CD4-positive, alpha-beta T cell treated with Interleukin-4 for 1 hour (primary cell): Measurements from ENCODE around the gene PAPPA.

ENCODE experiments used
- DNase-seq, 2 donors: peaks; one replicate each; pipeline ENCODE4 v3.0.0-alpha.2; 2020 to 2022

The PAPPA gene

DNA sequence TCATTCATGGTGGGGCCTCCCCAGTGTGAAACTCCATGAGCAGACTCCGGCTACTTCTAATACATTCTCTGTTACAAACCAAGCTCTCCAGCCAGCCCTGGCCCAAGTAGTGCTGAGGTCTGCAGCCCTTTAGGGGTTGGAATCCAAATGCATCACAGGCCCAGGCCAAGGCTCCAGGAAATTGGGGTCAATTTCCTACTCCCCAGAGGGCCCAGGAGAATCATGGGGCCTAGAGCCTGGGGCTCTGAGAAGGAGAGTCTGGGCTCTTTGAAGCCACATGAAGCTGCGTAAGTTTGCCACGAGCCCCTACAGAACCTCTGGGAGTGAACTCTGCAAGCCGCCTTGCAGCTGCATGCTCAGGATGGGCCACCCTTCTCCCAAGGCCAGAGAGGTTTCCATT, 206.4 kb downstream of the PAPPA start:
- DNase-seq = no peak

DNA sequence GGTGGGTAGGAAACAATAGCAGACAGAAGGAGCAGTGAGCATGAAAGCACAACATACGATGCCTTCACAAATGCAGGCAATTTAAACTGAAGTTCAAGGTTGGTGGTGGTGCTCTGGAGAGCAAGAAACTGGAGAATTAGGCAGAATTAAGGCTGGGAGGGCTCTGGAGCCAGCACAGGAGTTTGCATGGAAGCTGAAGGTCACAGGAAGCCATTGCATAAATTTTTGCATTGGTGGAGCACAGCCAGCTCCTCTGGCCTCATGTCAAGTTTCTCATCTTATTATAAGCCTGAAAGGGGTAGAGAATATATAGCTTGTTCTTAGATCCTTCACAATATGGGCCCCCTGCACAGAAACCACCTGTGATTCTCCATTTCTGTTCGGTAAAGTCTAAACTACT, 207.4 kb downstream of the PAPPA start:
- no peak for DNase-seq

DNA sequence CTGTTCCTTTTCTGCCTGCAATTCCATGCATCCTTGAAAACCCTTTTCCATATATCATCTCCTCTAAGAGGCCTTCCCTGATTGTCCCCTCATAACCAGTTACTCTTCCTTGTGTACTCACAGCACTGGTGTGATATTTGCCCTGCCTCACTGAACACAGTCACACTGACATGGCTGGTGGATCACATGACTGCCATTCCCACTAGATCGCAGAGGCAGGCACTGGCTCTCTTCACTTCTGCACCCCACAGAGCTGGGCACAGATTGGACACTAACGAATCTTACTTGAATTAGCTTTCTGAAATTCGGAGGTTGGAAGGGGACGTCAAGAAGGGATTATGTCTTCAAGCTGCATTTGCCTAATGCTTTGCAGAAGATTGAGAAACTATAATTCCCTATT, 208.0 kb downstream of the PAPPA start:
- no peak for DNase-seq

DNA sequence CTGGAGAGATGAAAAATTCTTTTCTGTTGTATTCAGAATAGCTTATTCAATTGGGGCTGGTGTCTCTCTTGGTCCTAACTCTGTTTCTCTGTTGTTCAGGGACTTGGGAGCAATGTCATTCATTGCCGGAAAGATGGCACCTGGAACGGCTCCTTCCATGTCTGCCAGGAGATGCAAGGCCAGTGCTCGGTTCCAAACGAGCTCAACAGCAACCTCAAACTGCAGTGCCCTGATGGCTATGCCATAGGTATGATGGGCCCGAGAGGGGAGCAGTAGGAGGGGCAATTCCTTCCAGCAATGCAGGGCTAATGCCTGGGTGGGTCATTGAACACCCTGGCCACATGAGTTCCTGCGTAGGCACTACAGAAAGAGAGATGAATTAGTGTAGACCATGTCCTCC, 208.9 kb downstream of the PAPPA start:
- DNase-seq = no peak

DNA sequence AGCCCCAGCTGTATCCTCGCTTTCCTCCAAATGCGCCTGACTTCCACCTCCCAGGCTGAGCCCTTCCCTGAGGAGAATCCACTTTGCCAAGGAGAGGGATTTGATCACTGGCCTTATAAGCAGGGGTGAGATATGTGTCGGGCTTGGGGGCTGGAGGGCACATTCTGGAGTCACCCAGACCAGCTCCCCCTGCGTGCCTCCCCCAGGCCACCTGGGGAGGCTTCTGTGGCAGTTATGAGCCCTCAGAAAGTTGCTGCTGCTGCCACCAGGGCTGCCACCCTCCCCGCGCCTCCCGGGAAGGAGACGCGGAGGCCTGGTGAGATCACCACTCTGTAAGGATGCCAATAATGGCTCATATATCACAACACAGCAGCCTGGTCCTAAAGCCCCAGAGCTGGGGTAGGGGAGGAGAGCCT, 211.5 kb downstream of the PAPPA start:
- no peak for DNase-seq

DNA sequence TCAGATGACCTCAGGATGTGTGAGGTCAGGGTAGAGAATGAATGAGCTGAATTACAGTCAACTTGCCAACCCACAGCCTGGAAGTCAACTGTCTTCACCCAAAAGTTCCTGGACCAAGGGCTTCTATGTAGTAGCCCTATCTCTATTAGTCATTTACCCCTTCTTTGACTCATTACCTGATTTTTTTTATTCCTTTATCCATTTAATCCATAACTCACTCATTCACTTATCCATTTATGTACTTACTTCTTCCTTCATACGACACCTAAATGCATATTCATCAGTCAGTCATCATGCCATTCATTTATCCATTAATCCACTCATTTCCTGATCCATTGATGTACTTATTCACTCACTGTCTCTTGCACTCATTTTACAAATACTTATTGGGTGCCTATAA, 212.7 kb downstream of the PAPPA start:
- DNase-seq = no peak

DNA sequence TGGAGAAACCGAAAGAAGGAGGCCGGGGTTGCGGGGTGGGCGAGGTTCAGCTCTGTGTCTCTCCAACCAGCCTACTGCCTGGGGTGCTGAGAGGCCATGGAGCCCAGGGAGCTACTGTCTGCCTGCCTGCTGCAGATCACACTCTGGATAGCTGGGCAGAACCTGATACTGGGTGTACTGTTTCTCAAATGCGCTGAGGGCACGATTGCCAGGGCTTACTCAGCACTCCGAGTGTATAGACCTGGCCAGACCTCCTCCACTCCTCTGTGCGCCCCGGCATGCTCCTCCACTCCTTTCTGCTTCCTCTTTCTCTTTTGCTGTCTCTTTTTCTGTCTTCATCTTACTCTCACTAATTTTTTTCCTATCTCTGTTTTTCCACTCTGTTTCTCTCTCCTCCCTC, 215.1 kb downstream of the PAPPA start:
- DNase-seq = no peak

DNA sequence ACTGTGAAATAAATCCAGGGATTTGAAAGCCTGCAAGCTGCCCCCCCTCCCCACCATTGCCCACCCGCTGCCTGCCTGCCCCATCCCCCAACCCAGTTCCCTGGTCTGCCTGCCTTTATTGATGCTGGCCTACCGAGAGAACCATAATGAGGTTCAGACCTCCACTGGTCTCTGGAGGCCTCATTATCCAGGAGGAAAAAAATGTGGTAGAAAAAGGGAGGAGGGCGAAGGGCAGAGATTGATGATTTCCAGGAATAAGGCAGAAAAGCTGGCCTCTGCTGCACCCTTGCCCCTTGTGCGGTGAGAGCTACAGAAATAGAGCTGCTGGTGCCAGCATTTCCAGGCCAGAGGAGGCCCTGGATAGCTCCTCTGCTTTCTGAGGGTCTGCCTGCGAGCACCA, 216.1 kb downstream of the PAPPA start:
- DNase-seq = no peak

DNA sequence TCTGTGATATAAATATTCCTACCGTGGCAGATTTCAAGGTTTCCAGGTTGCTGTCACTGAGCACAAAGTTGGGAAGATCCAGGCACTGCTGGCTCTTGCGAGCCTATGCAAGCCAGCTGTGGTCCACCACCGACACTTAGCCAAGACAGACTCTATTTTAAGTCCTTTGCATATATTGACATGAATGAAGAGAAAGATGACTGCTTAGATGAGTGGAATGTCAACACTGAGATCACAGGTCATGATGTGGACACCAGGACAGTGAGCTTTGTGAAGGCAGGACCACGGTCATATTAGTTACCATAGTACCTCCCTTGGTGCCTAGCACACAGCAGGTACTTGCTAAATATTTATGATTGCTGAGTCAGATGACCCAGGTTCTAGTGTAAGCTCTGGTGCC, 217.0 kb downstream of the PAPPA start:
- DNase-seq = no peak

DNA sequence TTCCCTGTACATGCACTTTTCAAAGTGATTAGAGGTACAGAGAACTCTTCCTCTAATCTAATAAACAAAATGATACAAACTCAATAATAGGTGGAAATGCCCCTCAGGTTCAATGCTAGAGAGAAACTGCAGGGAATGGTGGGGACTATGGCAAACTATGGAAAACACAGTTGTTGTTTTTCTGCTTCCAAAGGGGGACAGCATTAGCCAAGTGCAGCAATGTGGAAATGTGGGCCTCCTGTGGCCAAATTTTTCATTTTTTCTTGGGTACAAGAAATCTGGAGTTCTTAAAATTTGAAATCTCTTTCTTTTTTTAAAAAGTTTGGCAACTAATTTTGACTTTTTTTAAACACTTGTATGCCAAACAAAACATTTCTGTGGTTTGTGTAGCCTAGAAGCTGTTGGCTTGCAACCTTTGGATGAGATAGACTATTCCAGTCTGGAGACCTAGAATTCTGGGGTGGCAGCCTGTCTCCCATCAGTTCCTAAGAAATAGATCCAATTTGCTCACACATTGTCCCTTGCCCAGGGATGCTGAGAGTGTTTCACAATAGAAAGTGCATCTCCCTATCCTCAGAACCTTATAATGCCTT, 218.6 kb downstream of the PAPPA start:
- no peak for DNase-seq

DNA sequence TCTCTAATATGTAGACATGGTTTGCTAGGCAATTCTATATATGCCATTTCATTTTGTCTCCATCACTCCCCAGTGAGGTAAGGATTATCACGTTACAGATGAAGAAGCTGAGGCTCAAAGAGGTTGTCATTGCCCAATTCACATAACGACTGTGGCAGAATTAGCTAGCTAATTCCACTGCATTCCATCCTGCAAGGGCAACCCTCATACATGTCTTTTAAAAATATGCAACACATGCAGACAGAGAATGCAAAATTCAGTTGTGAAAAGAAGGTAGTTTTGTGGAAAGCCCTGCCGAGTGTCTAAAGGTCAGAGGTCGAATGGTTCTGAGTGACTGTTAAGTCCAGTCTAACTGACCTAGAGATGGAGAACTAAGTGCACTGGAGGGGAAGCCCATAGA, 219.2 kb downstream of the PAPPA start:
- DNase-seq = no peak

DNA sequence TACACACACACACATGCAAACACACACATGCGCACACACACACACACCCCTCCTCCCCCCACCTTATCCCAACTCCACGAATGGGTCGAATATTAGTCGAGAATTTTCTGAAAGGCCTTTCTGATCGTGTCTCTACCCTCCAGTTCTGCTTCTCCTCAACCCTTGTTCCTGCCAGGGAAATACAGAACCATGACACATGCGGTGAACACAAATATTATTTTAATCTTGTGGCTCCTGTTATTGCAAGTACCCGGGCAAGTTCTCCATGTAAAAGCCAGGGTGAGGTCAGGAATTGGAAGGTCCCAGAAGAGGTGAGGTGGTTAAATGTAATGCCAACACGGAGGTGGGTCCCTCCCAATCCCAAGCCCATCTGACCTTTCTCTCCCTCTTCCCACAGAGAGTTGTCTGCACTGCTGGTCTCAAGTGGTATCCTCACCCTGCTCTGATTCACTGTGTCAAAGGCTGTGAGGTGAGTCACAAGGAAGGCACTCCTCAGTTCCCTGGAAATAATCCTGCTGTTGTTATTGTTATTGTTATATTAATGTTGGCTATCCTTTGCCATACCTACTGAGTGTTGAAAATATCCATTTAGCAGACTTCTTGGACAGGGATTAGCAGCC, 223.7 kb downstream of the PAPPA start:
- DNase-seq = no peak

DNA sequence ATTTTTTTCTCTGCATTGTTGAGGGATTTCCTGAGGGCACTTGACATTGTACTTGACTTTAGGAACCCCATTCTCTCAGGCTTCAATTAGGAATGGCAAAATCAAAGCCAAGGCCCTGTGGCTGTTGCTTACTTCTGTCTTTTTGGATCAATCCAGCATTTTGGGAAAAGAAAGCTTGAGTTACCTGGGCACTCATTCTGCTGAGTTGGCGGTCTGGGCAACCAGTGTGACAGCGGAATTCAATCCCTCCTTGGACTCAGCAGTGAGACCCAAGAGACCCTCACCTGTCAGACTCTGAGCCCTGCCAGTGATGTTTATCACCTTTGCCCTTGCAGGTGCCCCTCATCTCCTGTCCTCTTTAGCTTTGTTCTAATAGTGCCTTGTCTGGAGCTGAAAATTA, 225.3 kb downstream of the PAPPA start:
- no peak for DNase-seq

DNA sequence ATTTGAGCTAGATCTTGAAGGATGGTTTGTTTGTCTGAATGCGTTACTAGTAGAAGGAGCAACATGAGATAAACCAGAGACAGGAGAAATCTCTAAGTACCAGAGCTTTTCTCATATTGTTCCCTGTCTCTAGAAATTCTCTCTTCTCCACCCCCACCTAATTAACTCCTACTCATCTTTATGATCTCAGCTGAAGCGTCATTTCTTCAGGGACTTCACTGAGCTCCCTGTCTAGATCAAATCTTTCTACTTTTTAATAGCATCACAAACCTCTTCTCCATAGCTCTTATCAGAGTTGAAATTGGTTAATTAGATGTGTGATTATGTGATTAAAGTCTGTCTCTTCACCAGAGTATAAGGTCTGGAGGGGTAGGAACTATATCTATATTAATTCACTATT, 226.2 kb downstream of the PAPPA start:
- no peak for DNase-seq

DNA sequence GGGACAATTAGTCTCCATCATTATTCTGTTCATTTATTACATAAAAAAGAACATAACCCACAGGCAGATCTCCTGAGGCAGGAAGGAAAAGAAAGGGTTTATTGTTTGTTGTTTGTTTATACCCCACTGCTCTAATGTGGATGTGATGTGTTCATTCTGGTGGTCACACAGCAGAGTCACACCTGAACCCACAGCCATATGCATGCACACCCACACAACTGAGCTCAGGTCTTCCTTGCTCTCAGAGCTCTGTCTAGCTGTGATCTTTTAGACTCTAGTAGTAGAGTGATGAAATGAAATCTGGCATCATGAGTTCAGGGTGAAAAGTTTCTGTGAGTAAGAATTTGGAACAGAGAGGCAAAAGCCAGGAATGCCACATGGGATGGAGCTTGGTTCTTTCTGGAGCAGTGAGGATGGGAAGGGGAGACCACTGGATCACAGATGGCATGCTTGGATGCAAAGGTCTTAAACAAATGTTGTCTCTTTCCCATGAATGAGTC, 227.0 kb downstream of the PAPPA start:
- DNase-seq = no peak

DNA sequence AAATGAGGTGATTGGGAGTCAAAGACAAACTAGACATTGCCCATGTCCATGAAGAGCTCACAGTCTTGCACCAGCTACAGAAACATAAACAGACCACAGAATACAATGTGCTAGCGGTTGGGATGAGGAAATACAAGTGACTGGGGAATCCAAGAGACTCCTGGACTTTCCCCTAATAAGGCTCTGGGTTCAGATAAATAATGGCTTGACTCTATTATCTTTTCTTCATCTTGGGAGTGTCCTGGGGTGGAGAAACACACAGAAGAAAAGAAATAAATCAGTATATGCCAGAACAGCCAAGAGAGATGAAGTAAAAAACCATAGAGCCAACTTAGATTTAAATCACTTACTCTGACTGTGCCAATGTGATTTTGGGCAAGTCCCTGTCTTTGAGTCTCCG, 227.8 kb downstream of the PAPPA start:
- no peak for DNase-seq

DNA sequence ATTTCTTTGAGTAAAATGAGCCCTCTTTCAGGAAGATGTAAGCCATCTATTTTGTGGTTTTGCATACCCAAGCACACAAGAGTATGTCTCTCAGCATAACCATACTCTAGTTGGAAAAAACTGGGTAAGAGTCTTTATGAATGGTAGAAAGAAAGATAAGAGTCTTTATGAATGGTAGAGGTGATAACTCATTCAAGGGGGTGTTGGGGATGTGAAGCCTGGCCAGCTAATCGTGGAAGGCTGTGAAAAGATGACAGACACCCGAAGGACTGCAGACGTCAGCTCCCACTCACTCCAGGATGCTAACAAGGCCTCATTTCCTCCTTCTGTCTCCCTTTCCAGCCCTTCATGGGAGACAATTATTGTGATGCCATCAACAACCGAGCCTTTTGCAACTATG, 228.5 kb downstream of the PAPPA start:
- no peak for DNase-seq

DNA sequence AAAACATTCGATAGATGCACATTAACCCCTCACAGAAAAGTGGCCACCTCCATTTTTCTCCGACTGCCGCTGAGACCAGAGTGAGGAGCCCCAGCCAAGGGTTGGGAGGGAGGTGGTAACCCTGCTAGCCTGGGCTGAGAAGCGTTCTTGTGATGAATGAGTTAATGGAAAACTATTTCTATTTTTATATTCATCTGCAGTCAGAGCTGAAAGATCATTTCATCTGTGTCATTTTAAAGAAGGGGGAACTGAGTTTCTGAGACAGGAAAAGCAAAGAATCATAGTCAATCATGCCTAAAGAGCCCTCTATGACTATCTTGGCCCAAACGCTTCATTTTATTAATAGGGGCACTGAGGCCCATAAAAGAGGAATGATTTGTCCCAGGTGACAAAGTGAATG, 229.5 kb downstream of the PAPPA start:
- DNase-seq = no peak

DNA sequence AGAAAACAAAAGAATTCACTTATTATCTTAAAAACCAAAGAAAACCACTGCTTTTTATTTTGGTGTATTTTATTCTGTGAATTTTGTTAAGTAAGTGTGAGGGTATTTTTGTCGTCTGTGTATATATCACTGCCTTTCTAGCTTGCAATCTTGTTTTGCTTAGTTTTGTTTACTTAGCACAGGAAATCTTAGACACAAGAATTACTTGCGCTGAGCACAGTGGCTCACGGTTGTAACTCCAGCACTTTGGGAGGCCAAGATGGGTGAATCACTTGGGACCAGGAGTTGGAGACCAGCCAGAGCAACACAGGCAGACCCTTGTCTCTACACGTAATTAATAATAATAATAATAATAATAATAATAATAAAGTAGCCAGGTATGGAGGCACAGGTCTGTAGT, 230.3 kb downstream of the PAPPA start:
- no peak for DNase-seq

DNA sequence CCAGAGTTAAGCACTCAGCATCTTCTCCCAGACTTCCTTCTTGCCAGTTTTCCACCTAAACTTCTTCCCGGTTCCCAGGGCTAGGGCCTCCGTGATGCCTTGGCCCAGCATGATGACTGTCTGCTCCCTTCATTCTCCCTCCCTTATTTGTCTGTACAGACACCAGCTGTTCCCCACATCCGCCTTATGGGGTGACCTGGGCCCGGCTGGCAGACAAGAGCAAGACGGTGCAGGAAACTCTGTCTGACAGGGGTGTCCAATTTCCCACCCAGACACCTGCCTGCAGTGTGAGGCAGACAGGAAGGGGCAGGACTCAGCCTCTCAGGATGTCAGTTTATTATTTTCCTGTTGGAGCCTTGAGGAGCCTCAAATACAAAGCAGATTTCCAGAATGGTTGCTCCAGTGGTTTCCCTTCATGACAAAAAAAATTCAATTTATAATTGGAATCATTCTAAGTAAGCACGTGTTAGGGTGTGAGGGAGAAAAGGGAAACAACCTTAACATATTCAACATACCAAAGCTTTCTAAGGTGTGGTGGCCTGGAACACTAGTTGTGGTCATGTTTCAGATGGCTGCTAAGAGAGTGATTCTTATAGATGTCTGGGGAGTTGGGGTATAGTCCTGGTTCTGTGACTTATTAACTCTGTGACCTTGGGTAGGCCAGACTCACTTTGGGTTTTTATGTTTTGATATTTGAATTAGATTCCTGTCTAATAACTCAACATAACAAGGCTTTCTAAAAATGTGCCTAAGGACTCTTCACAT, 234.5 kb downstream of the PAPPA start:
- DNase-seq = no peak

DNA sequence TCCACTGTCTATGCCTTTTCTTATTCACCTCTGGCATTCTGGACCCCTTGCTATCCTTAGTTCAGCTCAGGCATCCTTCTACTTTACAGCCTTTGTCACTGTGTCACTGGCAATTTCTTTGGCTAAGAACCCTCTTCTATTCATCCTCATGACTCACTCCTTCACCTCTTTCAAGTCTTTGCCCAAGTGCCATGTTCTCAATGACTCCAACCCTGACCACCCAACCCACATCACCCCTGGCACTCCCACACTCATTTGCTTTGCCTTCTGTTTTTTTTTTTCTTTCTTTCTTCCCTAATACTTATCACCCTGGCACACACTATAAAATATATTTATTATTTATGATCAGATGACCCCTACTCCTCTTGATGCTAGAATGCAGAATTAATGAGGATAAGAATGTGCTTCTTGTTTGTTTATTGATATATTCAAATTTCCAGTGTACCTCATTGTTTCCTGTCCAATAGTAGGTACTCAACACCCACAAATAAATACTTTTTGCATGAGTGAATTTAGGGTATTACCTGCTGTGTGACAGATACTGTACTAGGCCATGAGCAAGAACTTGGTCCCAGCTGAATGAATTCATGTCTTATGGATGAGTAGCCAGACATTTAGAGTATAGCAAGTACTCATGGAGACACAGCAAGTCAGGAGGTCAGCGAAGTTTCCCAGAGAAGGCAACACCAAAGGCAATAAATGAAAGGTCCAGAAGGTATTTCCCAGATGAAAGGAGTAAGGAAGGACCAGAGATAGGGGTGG, 236.1 kb downstream of the PAPPA start:
- no peak for DNase-seq

DNA sequence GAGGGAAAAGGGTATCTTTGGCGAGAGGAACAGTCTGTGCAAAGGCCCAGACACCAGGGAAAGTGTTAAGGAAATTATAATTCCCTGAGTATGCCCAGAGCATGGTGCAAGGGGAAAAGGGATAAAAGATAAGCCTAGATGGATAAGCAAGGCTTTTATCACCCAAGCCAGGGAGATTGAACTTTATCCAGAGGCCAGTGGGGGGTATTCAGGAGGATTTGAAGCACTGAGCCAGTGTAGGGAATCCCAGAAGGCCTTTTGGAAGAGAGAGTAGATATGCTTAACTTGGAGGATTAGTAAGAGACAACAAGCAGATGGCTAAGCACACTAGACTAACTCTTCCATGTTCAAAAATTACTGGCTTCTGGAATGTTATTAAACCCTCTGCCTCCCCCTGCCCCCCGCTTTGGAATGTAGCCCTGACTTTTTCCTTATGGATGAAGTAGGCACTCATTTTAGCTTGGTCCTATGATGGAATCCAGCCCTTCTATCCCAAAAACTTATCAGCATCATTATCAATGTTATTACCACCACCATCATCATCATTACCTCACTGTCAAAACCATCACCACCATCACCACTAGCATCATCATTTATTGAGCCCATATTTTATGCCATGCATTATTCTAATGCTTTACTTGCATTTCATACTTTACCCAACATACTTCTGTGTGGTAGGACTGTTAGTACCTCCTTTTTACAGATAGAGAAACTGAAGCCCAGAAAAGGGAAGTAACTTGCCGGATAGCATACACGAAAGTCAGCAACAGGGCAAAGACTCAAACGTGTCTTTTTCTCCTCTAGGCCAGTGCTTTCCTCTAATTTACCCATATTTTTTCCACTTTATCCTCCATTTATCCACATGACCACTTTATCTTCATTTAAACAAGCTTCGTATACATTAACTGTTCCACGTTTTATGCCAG, 237.0 kb downstream of the PAPPA start:
- no peak for DNase-seq
